H7 (cell line): ENCODE measurements around the gene ELL. TPM values are rescaled to one million over a fixed set of nuclear protein-coding genes. Genes with fewer than 3 reads are reported as not detected.

Experiments
- DNase-seq: peaks from one replicate; pipeline ENCODE4 v3.0.0; 2012
- H3K27me3 ChIP-seq: 2 replicates; pipeline ENCODE4 v1.6.0; 2011; ENCODE audit warnings: mild to moderate bottlenecking, low read length; ENCODE audit not compliant: control insufficient read depth, insufficient read depth
- H3K36me3 ChIP-seq: replicated peaks from 2 replicates; pipeline ENCODE4 v1.5.1; 2011; ENCODE audit warnings: low read length; ENCODE audit not compliant: control insufficient read depth, insufficient read depth
- H3K4me3 ChIP-seq: 2 replicates; pipeline ENCODE4 v1.5.1; 2011; ENCODE audit warnings: low read depth, mild to moderate bottlenecking, control low read depth, low read length, moderate library complexity; ENCODE audit not compliant: insufficient read depth
- total RNA-seq: library from RNA; depleted of rRNA; stranded (reverse); fragments of >200 nt; shearing (Covaris generic); gene quantifications from 2 replicates; pipeline ENCODE4 v1.2.3, GENCODE V29; 2014; rRNA removed

The ELL gene
- 16.4 and 17.0 TPM in 2 replicates for total RNA-seq

DNA sequence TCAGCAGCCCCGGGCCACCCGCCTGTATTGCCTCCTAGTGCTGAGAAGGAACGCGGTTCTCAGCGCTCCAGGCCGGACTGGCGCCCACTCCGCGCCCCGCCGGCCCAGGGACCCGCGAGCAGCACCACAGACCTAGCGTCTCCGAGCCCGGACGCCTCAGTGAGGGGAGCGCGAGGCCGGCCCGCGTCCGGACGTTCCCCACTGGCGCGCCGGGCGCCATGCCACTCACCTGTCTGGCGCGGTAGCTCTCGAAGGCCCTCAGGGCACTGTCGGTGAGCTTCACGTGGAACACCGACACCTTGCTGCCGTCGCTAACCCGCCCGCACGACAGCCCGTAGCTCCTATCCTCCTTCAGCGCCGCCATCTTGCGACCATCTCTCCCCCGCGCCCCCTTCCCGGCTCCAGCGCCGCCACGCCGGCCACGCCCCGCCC, at the start of gene ELL:
TSS of gene ELL (minus strand) at position 379 of the 432 bp plus-strand sequence. CDS start at position 364, 15 bp downstream.
- H3K36me3 ChIP-seq, result no peaks in the 10 kb centered on the region
- H3K27me3 ChIP-seq, result no peaks in the 10 kb centered on the region
- peak within 1 kb of the TSS; percentile 99 for H3K4me3 ChIP-seq
- no peak for DNase-seq

DNA sequence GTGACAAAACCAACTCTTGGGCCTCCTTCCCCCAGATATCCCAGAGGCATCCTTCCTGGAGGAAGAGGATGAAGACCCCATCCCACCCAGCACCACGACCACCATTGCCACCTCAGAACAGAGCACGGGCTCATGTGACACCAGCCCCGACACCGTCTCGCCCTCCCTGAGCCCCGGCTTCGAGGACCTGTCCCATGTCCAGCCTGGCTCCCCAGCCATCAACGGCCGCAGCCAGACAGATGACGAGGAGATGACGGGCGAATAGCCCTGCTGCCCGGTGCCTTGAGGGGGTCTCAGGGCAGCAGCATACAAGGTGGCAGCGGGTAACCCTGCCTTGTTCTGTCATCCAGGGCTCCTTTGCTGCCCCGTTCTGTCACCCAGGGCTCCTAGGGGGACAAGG, 46.5 kb upstream of the ELL start:
- Histone ChIP-seq H3K36me3 (peaks cover 36% of the 10 kb centered on the region), H3K27me3 (no peaks in the 10 kb centered on the region), H3K4me3 (no peak overlapping the region)
- no peak for DNase-seq

DNA sequence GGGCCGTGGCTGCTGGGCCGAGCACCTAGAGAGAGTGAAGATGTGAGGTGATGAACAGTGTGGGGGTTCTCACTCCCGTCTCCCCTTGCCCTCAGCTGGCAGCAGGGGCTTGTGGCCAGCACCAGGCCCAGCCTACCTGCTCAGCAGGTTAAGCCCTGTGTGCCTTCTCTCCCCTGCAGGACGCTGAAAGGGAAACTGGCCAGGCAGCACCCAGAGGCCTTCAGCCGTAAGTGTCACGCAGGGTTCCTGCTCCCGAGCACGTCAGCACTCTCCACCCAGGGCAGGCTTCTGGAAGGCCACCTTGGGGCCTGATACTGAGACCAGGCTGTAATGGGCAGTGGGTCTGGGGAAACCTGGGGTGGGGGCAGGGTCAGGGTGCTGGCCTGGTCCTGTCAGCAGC, 45.1 kb upstream of the ELL start:
- Histone ChIP-seq H3K27me3 (no peaks in the 10 kb centered on the region), H3K36me3 (peaks cover 34% of the 10 kb centered on the region), H3K4me3 (no peak overlapping the region)
- DNase-seq, result no peak

DNA sequence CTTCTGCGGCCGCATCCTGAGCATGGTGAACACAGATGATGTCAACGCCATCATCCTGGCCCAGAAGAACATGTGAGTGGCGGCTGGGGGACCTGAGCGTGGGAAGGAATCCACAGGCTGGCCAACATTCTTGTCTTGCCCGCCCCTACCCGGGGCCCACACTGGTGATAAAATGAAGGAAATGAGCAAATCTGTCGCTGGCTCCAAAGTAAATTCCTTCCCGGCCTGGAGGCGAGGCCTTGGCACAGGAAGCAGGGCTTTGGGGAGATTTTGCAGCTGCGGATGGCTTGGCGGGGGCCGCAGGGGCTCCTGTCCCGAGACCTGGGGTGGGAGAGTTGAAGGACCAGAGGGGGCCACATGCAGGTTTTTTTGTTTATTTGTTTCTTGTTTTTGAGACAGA, 40.2 kb upstream of the ELL start:
- Histone ChIP-seq H3K4me3 (no peak overlapping the region), H3K27me3 (no peaks in the 10 kb centered on the region), H3K36me3 (peaks cover 23% of the 10 kb centered on the region)
- DNase-seq, result no peak

DNA sequence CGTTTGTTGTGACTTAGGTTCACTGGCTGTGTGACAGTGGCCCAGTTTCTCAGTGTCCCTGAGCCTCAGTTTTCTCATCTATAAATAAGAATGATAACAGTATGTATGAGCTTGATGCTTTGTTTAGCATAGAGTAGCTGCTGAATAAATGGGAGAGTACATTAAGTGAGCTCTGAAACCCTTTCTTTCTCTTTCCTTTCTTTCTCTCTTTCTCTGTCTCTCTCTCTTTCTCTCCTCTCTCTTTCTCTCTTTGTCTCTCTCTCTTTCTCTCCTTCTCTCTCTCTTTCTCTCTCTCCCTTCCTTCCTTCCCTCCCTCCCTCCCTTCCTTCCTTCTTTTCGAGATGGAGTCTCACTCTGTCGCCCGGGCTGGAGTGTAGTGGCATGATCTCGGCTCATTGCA, 37.8 kb upstream of the ELL start:
- DNase-seq, result no peak
- H3K4me3 ChIP-seq, result no peak overlapping the region
- H3K27me3 ChIP-seq, result no peaks in the 10 kb centered on the region
- peaks cover 13% of the 10 kb centered on the region for H3K36me3 ChIP-seq

DNA sequence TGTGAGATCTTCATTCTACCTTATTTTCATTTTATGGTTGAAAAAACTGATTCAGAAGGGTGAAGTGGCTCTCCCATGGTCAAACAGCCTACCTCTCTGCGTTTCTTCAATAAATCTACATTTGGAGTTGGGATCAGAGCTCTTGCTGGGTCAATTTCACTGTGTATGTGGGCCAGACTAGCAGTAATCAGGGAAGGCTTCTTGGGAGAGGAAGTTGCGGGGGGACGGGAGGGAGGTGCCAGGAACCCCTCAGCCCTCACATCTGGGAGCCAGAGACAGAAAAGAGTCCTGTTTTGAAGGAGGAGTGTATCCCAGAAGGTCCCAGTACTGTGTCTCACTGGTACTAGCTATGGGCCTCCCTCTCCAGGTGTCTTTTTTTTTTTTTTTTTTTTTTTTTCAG, 36.7 kb upstream of the ELL start:
- H3K27me3 ChIP-seq, result no peaks in the 10 kb centered on the region
- peaks cover 8% of the 10 kb centered on the region for H3K36me3 ChIP-seq
- DNase-seq, result peak; percentile 43
- H3K4me3 ChIP-seq, result peak overlapping the region; percentile 90

DNA sequence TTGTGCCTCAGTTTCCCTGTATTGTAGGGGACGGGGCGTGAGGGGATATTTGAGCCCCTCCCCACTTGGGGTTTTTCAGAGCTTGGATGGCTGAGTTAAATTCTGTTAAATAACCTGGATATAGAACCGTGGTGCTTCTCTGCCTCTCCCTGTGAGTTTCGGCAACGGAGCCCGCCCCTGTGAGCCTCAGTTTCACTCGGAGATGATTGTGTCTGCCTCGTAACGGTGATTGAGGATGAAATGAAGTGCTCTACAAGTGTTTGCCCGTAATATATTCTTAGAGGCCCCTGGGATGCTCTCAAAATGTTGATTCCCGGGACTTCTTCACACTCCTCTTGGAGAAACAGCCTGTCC, 36.3 kb upstream of the ELL start:
- no peak for DNase-seq
- no peaks in the 10 kb centered on the region for H3K27me3 ChIP-seq
- peaks cover 7% of the 10 kb centered on the region for H3K36me3 ChIP-seq
- peak overlapping the region; percentile 90 for H3K4me3 ChIP-seq

DNA sequence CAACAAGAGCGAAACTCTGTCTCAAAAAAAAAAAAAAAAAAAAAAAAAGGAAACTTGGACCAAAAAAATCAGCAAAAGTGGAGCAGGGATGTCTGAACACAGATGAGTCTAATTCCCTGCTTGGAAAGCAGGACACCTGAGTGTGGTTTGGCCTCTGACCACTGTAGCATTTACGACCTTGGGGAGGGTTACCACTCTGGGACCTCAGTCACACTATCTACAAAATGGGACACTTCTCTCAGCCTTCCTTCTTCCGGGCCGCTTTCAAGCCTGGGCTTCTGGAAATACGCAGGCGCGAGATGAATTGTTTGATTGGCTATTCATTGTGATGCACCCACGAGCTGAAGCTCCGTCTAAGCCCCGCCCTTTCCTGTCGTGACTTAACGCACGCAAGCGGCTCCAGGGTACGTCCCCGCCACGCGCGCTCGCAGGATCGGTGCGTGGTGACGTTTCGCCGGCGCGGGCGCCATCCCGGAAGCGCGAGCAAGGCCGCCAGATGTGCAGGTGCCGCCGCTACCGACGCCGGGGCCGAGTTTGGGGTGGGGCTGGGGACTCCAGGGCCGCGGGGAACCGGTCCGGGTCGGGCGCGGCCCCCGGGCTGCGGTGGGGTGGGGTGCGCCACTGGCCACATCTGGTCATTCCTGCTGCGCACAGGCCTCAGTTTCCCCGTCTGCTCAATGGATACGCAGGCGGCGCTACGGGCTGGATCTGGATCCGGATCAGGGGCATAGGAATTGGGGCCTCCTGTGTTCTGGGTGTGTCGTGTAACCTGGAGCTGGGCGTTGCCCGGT, 35.7 kb upstream of the ELL start, which contains the start of gene KXD1:
TSS of gene KXD1 (plus strand) at position 460 of the 791 bp plus-strand sequence. CDS start 4,187 bp downstream, outside the sequence.
- Histone ChIP-seq H3K36me3 (peaks cover 4% of the 10 kb centered on the region), H3K27me3 (no peaks in the 10 kb centered on the region), H3K4me3 (peak within 1 kb of the TSS; percentile 90)
- DNase-seq, result peak; percentile 96

DNA sequence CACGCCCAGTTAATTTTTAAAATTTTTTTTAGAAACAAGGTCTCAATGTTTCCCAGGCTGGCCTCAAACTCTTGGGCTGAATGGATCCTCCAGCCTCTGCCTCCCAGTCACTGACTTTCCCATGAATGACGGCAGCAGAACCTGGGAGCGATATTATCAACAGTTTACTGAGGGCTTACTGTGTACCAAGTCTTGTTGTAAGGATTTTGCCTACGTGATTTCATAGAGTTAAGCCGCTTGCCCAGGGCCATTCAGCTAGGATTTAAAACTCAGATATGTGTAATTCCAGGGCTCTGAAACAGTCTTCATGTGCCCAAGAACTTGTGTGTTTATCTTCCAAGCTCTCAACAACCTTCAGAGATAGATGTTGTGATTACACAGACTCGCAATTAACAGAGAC, 29.8 kb upstream of the ELL start:
- Histone ChIP-seq H3K36me3 (no peaks in the 10 kb centered on the region), H3K4me3 (no peak overlapping the region), H3K27me3 (no peaks in the 10 kb centered on the region)
- DNase-seq, result no peak

DNA sequence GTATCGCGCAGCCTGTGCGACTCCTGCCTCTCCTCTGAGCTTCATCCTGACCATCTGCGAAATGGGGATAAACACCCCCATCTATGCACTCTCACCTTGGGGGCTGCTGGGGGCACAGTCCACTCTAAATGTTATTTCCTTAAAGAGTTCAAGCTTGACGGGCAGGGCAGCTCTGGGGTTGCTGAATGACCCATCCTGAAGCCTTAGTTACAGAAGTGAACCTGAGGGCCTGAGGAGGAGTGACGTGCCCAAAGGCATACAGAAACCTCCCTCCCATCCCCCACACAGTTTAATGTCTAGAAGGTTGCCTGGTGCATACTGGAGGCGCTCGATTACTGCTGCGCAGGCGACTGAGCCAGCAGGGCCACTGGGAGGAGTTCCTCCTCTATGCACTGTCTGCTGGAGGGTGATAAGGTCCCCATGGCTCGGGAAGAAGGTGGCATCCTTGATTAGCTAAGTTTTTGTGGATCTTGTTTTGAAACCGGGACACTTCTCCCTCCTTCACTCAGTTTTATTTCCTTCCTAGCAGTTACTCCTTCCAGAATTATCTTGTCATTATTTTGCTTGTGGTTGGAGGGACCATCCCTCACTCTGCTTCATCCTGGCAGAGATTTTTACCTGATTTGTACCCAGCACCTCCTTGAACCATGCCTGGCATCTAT, 22.1 kb upstream of the ELL start:
- H3K36me3 ChIP-seq, result peaks cover 14% of the 10 kb centered on the region
- DNase-seq, result peak; percentile 81
- no peaks in the 10 kb centered on the region for H3K27me3 ChIP-seq
- H3K4me3 ChIP-seq, result peak overlapping the region; percentile 58

DNA sequence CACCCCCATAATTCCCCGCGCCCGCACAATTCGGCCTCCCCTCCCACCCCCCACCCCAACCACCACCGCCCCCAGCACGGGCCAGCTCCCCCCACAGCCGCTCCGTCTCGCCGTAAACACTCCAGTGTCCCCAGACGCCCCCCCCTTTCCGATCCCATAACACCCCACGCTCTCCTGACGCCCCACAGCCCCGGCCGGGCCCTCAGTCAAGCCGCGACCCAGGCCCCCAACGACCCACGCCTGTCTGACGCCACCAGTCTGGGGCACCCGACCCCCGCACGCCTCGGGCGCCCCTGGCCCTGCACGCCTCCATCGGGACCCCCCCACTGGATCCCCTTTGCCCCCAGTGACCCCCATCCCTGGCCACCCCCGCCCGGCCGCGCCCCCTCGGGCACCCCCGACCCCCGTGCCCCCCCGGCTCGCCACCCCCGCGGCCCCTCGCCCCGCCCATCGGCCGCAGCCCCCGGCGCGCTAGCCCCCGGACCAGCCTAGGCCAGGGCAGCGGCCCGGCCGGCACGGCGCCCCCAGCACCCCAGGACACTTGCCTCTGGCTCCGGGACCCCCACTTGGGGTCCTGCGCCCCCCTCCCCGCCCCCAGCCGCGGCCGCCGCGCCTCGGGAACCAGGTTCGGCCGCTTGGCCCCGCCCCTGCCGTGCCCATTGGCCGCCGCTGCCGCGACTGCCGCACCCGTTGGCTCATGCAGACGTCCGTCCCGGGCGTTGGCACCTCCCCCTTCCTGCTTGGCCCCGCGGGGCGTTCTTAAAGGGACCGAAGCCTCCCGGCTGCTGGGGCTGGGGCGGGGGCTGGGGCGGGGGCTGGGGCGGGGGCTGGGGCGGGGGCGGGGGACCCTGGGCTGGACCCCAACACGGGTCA, 21.3 kb upstream of the ELL start, which contains the start of gene FKBP8:
TSS of gene FKBP8 (minus strand) at position 633 of the 873 bp plus-strand sequence. CDS start 1,603 bp downstream, outside the sequence.
- H3K4me3 ChIP-seq, result peak within 1 kb of the TSS; percentile 68
- H3K27me3 ChIP-seq, result no peaks in the 10 kb centered on the region
- DNase-seq, result peak; percentile 100
- H3K36me3 ChIP-seq, result peaks cover 14% of the 10 kb centered on the region

DNA sequence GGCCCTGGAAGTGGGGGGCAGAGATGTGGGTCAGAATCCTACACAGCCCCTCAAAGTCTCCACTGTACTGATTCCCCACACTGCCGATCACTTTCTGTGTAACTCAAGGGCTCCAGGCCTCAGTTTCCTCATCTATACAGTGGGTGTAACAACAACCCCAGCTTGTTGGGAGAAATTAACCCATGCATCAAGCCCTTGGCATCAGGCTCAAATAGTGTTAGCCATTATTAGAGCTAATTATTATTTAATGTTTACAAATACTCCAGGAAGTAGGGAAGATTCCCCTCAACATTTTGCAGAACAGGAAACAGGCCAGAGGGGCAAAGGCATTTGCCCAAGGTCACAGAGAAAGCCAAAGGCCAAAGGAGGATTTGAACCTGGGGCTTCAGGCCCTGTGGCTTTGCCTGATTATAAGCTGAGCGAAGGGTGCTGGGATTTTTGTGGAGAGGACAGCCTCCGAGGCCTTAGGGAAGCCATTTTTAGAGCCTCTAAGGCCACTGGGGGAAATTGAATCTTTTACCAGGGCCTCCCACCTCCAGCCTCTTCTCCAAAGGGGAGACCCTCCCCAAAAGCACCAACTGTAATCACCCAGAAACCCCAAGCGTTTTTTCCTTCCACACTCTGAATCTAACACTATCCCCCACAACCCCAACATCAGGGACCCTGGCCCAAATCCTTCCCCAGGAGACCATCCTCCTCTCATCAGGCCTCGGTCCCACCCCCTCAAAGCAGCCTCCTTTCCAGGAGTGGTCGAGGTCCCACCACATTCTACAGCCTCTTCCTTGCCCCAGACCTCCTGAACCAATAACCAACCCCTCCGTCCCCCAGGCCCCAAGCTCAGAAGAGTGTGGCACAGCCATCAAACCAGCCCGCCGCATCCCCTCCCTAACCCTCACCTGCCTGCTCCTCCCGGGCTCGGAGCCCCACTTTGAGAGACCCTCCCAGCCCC, 20.4 kb upstream of the ELL start:
- Histone ChIP-seq H3K36me3 (peaks cover 17% of the 10 kb centered on the region), H3K4me3 (peak overlapping the region; percentile 68), H3K27me3 (no peaks in the 10 kb centered on the region)
- DNase-seq, result peak; percentile 88

DNA sequence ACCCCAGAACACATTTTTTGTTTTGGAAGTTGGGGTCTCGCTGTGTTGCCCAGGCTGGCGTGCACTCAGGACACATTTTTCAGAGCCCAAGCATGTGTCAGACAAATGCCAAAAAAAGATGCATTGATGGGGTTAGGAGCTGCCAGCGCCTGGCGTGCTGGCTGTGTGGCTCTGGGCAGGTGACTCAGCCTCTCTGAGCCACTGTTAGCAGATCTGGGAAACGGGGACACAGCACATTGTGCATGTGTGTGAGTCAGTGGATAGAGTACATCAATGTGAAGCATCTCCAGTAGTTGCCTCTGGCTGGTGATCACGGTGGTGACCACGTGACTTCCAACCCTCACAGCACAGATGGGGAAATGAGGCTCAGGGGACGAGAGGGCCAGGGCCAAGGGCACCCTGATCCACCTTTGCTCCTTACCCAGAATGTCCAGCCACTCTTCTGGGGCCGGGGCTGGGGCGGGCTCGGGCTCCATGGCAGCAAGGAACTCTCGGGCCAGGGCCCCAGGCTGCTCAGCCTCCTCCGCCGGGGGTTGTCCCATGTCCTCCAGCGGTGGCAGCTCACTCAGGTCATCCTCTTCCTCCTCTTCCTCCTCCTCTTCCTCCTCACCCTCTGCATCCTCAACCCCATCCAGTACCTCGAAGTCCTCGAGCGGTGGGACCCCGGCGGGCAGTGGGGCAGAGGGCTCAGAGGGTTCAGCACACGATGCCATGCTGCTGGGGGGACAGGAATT, 19.6 kb upstream of the ELL start:
- no peak overlapping the region for H3K4me3 ChIP-seq
- no peaks in the 10 kb centered on the region for H3K27me3 ChIP-seq
- H3K36me3 ChIP-seq, result peaks cover 21% of the 10 kb centered on the region
- DNase-seq, result peak; percentile 37
